ENCODE results near the gene TNKS1BP1.
"Not testable (repeated sequence)": the region's sequence is repeated elsewhere in the genome, so short reads cannot be mapped to it uniquely, and the experiment has no call there.

Gene TNKS1BP1

GRCh38 chr11:57309106-57310059, 15.4 kb downstream of the TNKS1BP1 start:
- no peak for DNase-seq

GRCh38 chr11:57308426-57309060, 16.2 kb downstream of the TNKS1BP1 start:
- DNase-seq: no peak

- DNase-seq: no peak
Measured at GRCh38 chr11:57307666-57308270, 17.0 kb downstream of the TNKS1BP1 start.

- DNase-seq: no peak
Measured at GRCh38 chr11:57306940-57307565, 17.7 kb downstream of the TNKS1BP1 start.

GRCh38 chr11:57306161-57306876, 18.4 kb downstream of the TNKS1BP1 start:
- DNase-seq: no peak

- no peak for DNase-seq
Measured at GRCh38 chr11:57305523-57305922, 19.2 kb downstream of the TNKS1BP1 start.

- no peak for DNase-seq
Measured at GRCh38 chr11:57303990-57304579, 20.7 kb downstream of the TNKS1BP1 start.

GRCh38 chr11:57303280-57303989, 21.3 kb downstream of the TNKS1BP1 start:
- no peak for DNase-seq

- DNase-seq: no peak
Measured at GRCh38 chr11:57302489-57302888, 22.3 kb downstream of the TNKS1BP1 start.

GRCh38 chr11:57301711-57302423, 22.9 kb downstream of the TNKS1BP1 start:
- no peak for DNase-seq

- no peak for DNase-seq
Measured at GRCh38 chr11:57300785-57301184, 24.0 kb downstream of the TNKS1BP1 start.

GRCh38 chr11:57299150-57299737, 25.5 kb downstream of the TNKS1BP1 start:
- DNase-seq: no peak

- no peak for DNase-seq
Measured at GRCh38 chr11:57297221-57297620, 27.5 kb downstream of the TNKS1BP1 start.

- not testable (repeated sequence) for DNase-seq
Measured at GRCh38 chr11:57296205-57296604, 28.5 kb downstream of the TNKS1BP1 start.

GRCh38 chr11:57294225-57295131, 30.3 kb downstream of the TNKS1BP1 start:
- no peak for DNase-seq

GRCh38 chr11:57290288-57290687, 34.5 kb downstream of the TNKS1BP1 start:
- no peak for DNase-seq

GRCh38 chr11:57288771-57289579, 35.8 kb downstream of the TNKS1BP1 start:
- peak; percentile 15 for DNase-seq

- DNase-seq: no peak
Measured at GRCh38 chr11:57287884-57288283, 36.9 kb downstream of the TNKS1BP1 start.

Data from activated CD4-positive, alpha-beta T cell treated with anti-CD3 and anti-CD28 coated beads for 48 hours (primary cell).